Choroid plexus epithelial cell (primary cell): ENCODE measurements around the gene RASSF4.
A peak's percentile ranks its signal among the peaks of the same experiment; 100 is the strongest.

Source experiments
- DNase-seq: peaks from one replicate; pipeline ENCODE4 v3.0.0-alpha.2; 2010; ENCODE audit warnings: low read depth
- H3K4me3 ChIP-seq: 2 replicates; pipeline ENCODE4 v1.5.1; 2011; ENCODE audit warnings: low read depth, mild to moderate bottlenecking, control low read depth, low read length, moderate library complexity
- TF ChIP-seq, protein P1 (sequence below): conservative IDR thresholded peaks from 2 replicates; pipeline ENCODE4 v1.5.1; 2011; ENCODE audit warnings: low read depth, mild to moderate bottlenecking, control low read depth, inconsistent platforms, low read length, moderate library complexity

Gene RASSF4

DNA sequence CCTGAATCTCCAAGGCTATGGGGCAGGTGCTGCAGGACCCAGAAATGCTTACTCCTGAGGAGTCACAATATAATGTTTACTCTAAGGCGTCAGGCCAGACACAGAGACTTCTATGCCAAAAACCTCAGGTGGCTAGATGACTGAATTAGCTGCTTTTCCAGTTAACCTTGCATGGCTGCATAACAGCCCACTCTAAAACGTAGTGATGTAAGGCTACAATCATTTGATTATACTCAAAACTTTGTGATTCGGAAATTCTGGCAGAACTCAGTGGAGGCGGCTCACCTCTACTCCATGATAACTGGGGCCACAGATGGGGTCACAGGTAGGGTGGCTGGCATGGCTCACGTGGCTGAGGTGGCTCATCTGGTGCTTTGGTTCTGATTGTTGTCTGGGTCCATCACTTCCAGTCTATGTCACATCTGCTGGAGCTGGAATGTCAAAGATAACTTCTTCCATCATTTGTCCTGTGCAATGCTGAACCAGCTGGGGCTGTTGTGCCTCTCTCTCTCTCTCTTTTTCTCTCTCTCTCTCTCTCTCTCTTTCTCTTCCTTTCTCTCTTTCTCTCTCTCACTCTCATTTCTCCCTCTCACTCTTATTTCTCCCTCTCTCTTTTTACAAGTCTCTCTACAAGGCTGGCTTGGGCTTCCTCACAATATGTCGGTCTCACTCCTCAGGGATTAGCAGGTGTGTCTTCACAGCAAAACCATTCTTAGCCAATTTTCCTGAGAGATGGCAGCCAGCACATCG is 36.6 kb upstream of the RASSF4 start:
- no peak for DNase-seq
- TF ChIP-seq, protein P1, sequence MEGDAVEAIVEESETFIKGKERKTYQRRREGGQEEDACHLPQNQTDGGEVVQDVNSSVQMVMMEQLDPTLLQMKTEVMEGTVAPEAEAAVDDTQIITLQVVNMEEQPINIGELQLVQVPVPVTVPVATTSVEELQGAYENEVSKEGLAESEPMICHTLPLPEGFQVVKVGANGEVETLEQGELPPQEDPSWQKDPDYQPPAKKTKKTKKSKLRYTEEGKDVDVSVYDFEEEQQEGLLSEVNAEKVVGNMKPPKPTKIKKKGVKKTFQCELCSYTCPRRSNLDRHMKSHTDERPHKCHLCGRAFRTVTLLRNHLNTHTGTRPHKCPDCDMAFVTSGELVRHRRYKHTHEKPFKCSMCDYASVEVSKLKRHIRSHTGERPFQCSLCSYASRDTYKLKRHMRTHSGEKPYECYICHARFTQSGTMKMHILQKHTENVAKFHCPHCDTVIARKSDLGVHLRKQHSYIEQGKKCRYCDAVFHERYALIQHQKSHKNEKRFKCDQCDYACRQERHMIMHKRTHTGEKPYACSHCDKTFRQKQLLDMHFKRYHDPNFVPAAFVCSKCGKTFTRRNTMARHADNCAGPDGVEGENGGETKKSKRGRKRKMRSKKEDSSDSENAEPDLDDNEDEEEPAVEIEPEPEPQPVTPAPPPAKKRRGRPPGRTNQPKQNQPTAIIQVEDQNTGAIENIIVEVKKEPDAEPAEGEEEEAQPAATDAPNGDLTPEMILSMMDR, result no peak
- no peak overlapping the region for H3K4me3 ChIP-seq

DNA sequence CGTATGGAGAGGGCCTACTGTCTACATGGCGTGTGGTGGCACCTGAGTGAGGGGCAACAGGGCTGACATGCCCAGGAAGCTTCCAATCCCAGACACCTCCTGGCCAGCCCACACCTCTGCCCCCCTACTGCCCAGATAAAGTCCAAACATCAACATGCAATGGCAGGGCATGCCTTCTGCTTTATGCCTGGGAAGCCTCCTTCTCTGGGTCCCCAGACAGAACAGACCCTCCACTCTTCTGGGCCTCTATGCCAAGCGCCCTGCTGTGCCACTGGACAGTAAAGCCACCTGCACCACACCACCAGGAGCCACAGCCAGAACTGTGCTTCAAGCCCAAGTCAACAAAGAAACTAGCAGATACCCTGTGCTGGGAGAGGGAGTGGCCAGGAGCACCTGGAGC is 36.0 kb upstream of the RASSF4 start:
- TF ChIP-seq, protein P1, result no peak
- H3K4me3 ChIP-seq, result no peak overlapping the region
- no peak for DNase-seq

DNA sequence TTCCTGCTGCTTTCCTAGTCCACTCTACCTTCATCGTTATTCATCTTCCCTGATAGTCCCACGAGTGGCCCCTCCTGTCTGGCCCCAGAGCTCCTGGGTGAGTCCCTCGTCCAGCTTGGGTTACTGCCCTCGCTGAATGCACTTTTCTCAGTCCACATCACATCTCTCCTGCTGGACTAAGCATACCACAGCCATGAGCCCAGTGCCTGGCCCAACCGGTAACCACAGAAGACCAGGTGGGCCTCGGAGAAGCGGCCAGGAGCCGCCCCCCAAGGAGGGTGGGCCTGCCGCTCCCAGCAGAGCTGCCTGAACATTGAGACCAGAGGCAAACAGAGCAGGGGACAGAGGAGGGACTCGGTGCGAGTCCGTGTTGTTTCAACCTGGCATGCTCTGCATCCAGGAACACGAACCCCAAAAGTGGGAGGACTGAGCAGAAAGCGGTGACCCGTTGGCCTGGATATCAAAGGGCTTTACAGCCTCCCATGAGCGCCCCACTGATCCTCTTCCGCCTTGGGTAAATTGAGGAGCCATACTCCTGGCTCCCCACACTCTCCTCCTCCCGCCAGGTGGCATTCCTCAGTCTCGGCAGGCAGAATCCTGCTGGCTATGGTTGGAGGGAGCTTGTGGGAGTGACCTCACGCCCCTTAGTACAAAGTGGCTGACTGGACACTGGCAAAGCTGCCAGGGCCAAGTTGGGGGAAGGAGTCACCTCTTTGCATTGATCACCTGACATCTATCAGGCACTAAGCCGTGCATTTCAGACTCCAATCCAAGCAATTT is 35.2 kb upstream of the RASSF4 start:
- H3K4me3 ChIP-seq, result no peak overlapping the region
- TF ChIP-seq, protein P1, result peak; percentile 3
- no peak for DNase-seq

DNA sequence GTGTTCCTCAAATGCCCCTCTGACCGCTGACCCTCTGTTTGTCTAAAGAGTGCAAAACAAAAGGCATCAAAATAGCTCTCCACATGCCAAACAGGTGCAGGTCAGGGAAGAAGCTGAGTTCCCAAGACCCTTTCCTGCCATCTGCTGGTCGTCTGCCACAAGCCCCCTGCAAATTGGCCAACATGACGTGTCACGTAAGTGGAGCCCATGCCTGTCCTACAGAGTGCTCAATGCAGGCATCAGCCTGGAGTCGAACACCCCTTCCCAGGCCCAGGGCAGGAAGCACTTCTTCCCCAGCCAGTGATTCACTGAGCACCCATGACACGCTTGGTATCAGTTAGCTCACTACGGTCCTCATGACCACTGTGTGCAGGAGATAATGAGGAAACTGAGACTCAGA is 34.4 kb upstream of the RASSF4 start:
- DNase-seq, result peak; percentile 45

DNA sequence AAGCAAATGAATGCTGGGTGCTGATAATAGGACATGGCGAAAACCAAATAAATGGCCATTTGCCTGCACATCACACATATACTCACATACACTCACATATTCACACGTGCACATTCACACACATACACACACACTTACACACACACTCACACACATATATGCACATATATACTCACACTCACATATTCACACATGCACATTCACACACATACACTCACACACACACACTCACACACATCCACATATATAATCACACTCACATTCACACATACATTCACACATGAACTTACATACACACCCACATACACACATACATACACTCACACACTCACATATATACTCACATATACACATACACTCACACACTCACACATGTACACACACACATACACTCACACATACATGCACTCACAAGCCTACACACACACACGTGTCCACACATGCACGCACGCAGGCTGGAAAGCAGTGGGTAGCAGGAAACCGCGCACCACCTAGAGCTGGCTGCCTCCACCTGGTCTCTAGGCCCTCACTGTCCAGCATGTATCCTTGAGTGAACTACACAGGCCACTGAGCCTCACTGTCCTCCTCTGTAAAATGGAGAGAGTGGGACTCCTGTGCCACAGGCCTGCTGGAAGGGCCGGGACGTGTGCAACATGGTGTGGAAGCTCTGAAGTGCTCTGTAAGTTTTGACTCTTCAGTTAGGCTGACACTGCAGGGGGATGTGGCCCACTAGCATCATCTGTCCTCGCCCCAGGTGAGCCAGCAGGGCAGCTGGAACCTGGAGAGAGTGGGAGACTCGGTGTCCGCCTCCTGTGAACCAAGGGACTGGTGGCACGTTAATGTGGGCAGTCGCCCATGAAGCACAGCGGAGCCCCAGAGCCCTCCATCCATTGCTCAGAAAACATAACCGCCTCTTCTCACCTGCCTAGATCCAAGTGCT is 33.5 kb upstream of the RASSF4 start:
- DNase-seq, result no peak
- TF ChIP-seq, protein P1, result no peak
- H3K4me3 ChIP-seq, result no peak overlapping the region

More for the DNA sequence above, 34.4 kb upstream of the RASSF4 start:
- TF ChIP-seq, protein P1, result peak; percentile 60
- H3K4me3 ChIP-seq, result no peak overlapping the region

DNA sequence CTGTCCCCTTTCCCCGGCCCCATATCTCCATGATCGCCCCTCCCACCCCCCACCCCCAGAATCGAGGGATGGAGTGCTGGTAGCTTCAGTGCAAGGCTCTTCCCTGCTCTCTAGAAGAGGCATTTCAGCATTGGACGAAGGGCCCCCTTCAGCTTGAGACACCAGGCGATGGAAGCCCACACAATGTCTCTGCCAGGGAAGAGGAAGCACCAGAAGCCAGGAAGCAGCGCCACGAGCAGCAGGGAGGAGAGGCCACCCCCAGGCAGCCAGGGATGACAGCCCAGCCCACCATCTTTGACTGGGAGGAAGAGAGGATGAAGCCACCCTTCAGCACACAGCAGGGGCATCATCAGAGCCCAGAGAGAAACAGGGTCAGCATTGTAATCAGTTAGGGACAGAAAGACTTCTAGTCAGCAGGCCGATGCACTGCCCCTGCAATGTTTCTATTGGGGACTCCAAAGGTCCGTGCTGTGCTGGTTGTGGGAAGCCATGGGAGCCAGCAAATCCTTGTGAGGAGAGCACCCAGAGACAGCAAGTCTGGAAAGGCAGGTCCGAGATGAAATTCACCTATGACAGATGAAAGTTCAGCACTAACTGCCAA is 32.8 kb upstream of the RASSF4 start:
- H3K4me3 ChIP-seq, result no peak overlapping the region
- TF ChIP-seq, protein P1, result no peak
- no peak for DNase-seq
